Activated T-cell treated with anti-CD3 and anti-CD28 coated beads, Interleukin-2, amount 50 U/mL, for 24 hours (primary cell): ENCODE results near the gene FSCB.
"Not testable (repeated sequence)": the region's sequence is repeated elsewhere in the genome, so short reads cannot be mapped to it uniquely, and the experiment has no call there.

ENCODE experiments used
- DNase-seq: peaks from one replicate; pipeline ENCODE4 v3.0.0-alpha.2; 2020
- H3K27ac Mint-ChIP-seq: 2 replicates; pipeline ENCODE4 v1.8.0; 2020; ENCODE audit warnings: mild to moderate bottlenecking, mixed read lengths
- H3K27me3 Mint-ChIP-seq: 2 replicates; pipeline ENCODE4 v1.8.0; 2020; ENCODE audit warnings: mixed read lengths
- H3K36me3 Mint-ChIP-seq: 2 replicates; pipeline ENCODE4 v1.8.0; 2020; ENCODE audit warnings: low read depth, mixed read lengths
- H3K4me1 Mint-ChIP-seq: 2 replicates; pipeline ENCODE4 v1.8.0; 2020; ENCODE audit warnings: low read depth, mixed read lengths
- H3K4me3 Mint-ChIP-seq: 2 replicates; pipeline ENCODE4 v1.8.0; 2020; ENCODE audit warnings: mild to moderate bottlenecking, moderate library complexity, mixed read lengths
- H3K9me3 Mint-ChIP-seq: 2 replicates; pipeline ENCODE4 v1.8.0; 2020; ENCODE audit warnings: mixed read lengths

FSCB gene

GRCh38 chr14:44507183-44507582 lies at the start of gene FSCB:
FSCB (minus strand) TSS chr14:44507283; CDS start chr14:44506987, 296 bp downstream.
- no peak for DNase-seq
- no peaks in the 10 kb centered on the region for H3K4me1 Mint-ChIP-seq
- H3K27me3 Mint-ChIP-seq: no peaks in the 10 kb centered on the region
- H3K36me3 Mint-ChIP-seq: no peaks in the 10 kb centered on the region
- H3K4me3 Mint-ChIP-seq: no peak within 1 kb of the TSS
- H3K9me3 Mint-ChIP-seq: peaks cover 14% of the 10 kb centered on the region
- H3K27ac Mint-ChIP-seq: no peak within 1 kb of the TSS

- no peaks in the 10 kb centered on the region for H3K36me3 Mint-ChIP-seq
- peaks cover 4% of the 10 kb centered on the region for H3K9me3 Mint-ChIP-seq
- no peak for DNase-seq
- H3K4me3 Mint-ChIP-seq: no peak overlapping the region
- H3K27me3 Mint-ChIP-seq: no peaks in the 10 kb centered on the region
- no peaks in the 10 kb centered on the region for H3K4me1 Mint-ChIP-seq
- no peak overlapping the region for H3K27ac Mint-ChIP-seq
These were observed 24.6 kb upstream of the FSCB start for GRCh38 chr14:44531658-44532057.

- no peaks in the 10 kb centered on the region for H3K27me3 Mint-ChIP-seq
- no peak overlapping the region for H3K4me3 Mint-ChIP-seq
- no peaks in the 10 kb centered on the region for H3K36me3 Mint-ChIP-seq
- H3K4me1 Mint-ChIP-seq: no peaks in the 10 kb centered on the region
- H3K27ac Mint-ChIP-seq: no peak overlapping the region
- H3K9me3 Mint-ChIP-seq: peaks cover 4% of the 10 kb centered on the region
- DNase-seq: no peak
These were observed 23.4 kb upstream of the FSCB start for GRCh38 chr14:44530475-44530874.

- no peak for DNase-seq
These were observed 21.9 kb upstream of the FSCB start for GRCh38 chr14:44529026-44529425.

GRCh38 chr14:44528180-44528579 lies 21.1 kb upstream of the FSCB start:
- Mint-ChIP-seq H3K4me3 (no peak overlapping the region), H3K4me1 (no peaks in the 10 kb centered on the region), H3K27ac (no peak overlapping the region), H3K27me3 (no peaks in the 10 kb centered on the region), H3K9me3 (no peaks in the 10 kb centered on the region), H3K36me3 (no peaks in the 10 kb centered on the region)
- DNase-seq: no peak

More at GRCh38 chr14:44529026-44529425, 21.9 kb upstream of the FSCB start:
- H3K36me3 Mint-ChIP-seq: no peaks in the 10 kb centered on the region
- H3K27me3 Mint-ChIP-seq: no peaks in the 10 kb centered on the region
- no peaks in the 10 kb centered on the region for H3K4me1 Mint-ChIP-seq
- peaks cover 4% of the 10 kb centered on the region for H3K9me3 Mint-ChIP-seq
- no peak overlapping the region for H3K27ac Mint-ChIP-seq
- H3K4me3 Mint-ChIP-seq: no peak overlapping the region

GRCh38 chr14:44525237-44525636 lies 18.2 kb upstream of the FSCB start:
- no peaks in the 10 kb centered on the region for H3K4me1 Mint-ChIP-seq
- H3K27me3 Mint-ChIP-seq: no peaks in the 10 kb centered on the region
- H3K9me3 Mint-ChIP-seq: peaks cover 5% of the 10 kb centered on the region
- no peak overlapping the region for H3K4me3 Mint-ChIP-seq
- no peak for DNase-seq
- H3K27ac Mint-ChIP-seq: no peak overlapping the region
- no peaks in the 10 kb centered on the region for H3K36me3 Mint-ChIP-seq

GRCh38 chr14:44515668-44516067 lies 8.6 kb upstream of the FSCB start:
- not testable (repeated sequence) for H3K27me3 Mint-ChIP-seq, H3K4me1 Mint-ChIP-seq, H3K4me3 Mint-ChIP-seq

GRCh38 chr14:44508834-44509233 lies 1.8 kb upstream of the FSCB start:
- H3K4me3 Mint-ChIP-seq: no peak overlapping the region
- no peaks in the 10 kb centered on the region for H3K36me3 Mint-ChIP-seq
- DNase-seq: no peak
- H3K27me3 Mint-ChIP-seq: no peaks in the 10 kb centered on the region
- no peak overlapping the region for H3K27ac Mint-ChIP-seq
- H3K4me1 Mint-ChIP-seq: no peaks in the 10 kb centered on the region
- H3K9me3 Mint-ChIP-seq: peaks cover 16% of the 10 kb centered on the region

More at GRCh38 chr14:44515668-44516067, 8.6 kb upstream of the FSCB start:
- not testable (repeated sequence) for H3K36me3 Mint-ChIP-seq, H3K27ac Mint-ChIP-seq, DNase-seq
- H3K9me3 Mint-ChIP-seq: peaks cover 23% of the 10 kb centered on the region

GRCh38 chr14:44505588-44505987 lies 1.5 kb downstream of the FSCB start:
- DNase-seq: no peak
- H3K4me1 Mint-ChIP-seq: no peaks in the 10 kb centered on the region
- H3K27me3 Mint-ChIP-seq: no peaks in the 10 kb centered on the region
- H3K36me3 Mint-ChIP-seq: no peaks in the 10 kb centered on the region
- H3K27ac Mint-ChIP-seq: no peak overlapping the region
- H3K4me3 Mint-ChIP-seq: no peak overlapping the region
- peaks cover 8% of the 10 kb centered on the region for H3K9me3 Mint-ChIP-seq

GRCh38 chr14:44497148-44497547 lies 9.9 kb downstream of the FSCB start:
- H3K9me3 Mint-ChIP-seq: peaks cover 13% of the 10 kb centered on the region
- DNase-seq: no peak
- H3K27me3 Mint-ChIP-seq: no peaks in the 10 kb centered on the region
- no peak overlapping the region for H3K27ac Mint-ChIP-seq
- no peaks in the 10 kb centered on the region for H3K36me3 Mint-ChIP-seq
- no peak overlapping the region for H3K4me3 Mint-ChIP-seq
- H3K4me1 Mint-ChIP-seq: no peaks in the 10 kb centered on the region

- no peaks in the 10 kb centered on the region for H3K4me1 Mint-ChIP-seq
- no peak overlapping the region for H3K4me3 Mint-ChIP-seq
- no peak overlapping the region for H3K27ac Mint-ChIP-seq
- peaks cover 12% of the 10 kb centered on the region for H3K9me3 Mint-ChIP-seq
- no peaks in the 10 kb centered on the region for H3K27me3 Mint-ChIP-seq
- no peaks in the 10 kb centered on the region for H3K36me3 Mint-ChIP-seq
- DNase-seq: no peak
These were observed 12.9 kb downstream of the FSCB start for GRCh38 chr14:44494137-44494536.

- H3K36me3 Mint-ChIP-seq: no peaks in the 10 kb centered on the region
- no peak for DNase-seq
- H3K9me3 Mint-ChIP-seq: peaks cover 13% of the 10 kb centered on the region
- no peak overlapping the region for H3K27ac Mint-ChIP-seq
- no peak overlapping the region for H3K4me3 Mint-ChIP-seq
- no peaks in the 10 kb centered on the region for H3K27me3 Mint-ChIP-seq
- H3K4me1 Mint-ChIP-seq: no peaks in the 10 kb centered on the region
These were observed 16.1 kb downstream of the FSCB start for GRCh38 chr14:44490966-44491365.

GRCh38 chr14:44477953-44478352 lies 29.1 kb downstream of the FSCB start:
- no peak for DNase-seq
- H3K27me3 Mint-ChIP-seq: no peaks in the 10 kb centered on the region
- no peaks in the 10 kb centered on the region for H3K36me3 Mint-ChIP-seq
- no peaks in the 10 kb centered on the region for H3K4me1 Mint-ChIP-seq
- H3K9me3 Mint-ChIP-seq: no peaks in the 10 kb centered on the region
- no peak overlapping the region for H3K4me3 Mint-ChIP-seq
- no peak overlapping the region for H3K27ac Mint-ChIP-seq

- no peak for DNase-seq
- no peak overlapping the region for H3K4me3 Mint-ChIP-seq
- no peak overlapping the region for H3K27ac Mint-ChIP-seq
- no peaks in the 10 kb centered on the region for H3K27me3 Mint-ChIP-seq
- H3K4me1 Mint-ChIP-seq: no peaks in the 10 kb centered on the region
- H3K9me3 Mint-ChIP-seq: peaks cover 3% of the 10 kb centered on the region
- no peaks in the 10 kb centered on the region for H3K36me3 Mint-ChIP-seq
These were observed 38.3 kb downstream of the FSCB start for GRCh38 chr14:44468771-44469170.

- Mint-ChIP-seq H3K9me3 (peaks cover 12% of the 10 kb centered on the region), H3K4me3 (no peak overlapping the region), H3K36me3 (no peaks in the 10 kb centered on the region), H3K27me3 (no peaks in the 10 kb centered on the region), H3K4me1 (no peaks in the 10 kb centered on the region), H3K27ac (no peak overlapping the region)
- no peak for DNase-seq
These were observed 43.6 kb downstream of the FSCB start for GRCh38 chr14:44463356-44464004.

- no peaks in the 10 kb centered on the region for H3K4me1 Mint-ChIP-seq
- no peaks in the 10 kb centered on the region for H3K36me3 Mint-ChIP-seq
- DNase-seq: no peak
- H3K9me3 Mint-ChIP-seq: peaks cover 10% of the 10 kb centered on the region
- H3K27me3 Mint-ChIP-seq: no peaks in the 10 kb centered on the region
- no peak overlapping the region for H3K27ac Mint-ChIP-seq
- H3K4me3 Mint-ChIP-seq: no peak overlapping the region
These were observed 44.7 kb downstream of the FSCB start for GRCh38 chr14:44462381-44462780.
